Measurements from ENCODE around the gene NRM.

GRCh38 chr6:30643656-30644055, 47.1 kb downstream of the NRM start:
- no peak for TF ChIP-seq CTCF (IDR thresholded peaks at IDR 0.05)
- no peak for TF ChIP-seq POLR2A (IDR thresholded peaks at IDR 0.05)
